PFSK-1 (cell line): ENCODE data around the gene TTLL13.

Source experiments
- POLR2AphosphoS5 ChIP-seq: IDR thresholded peaks from 2 replicates; pipeline ENCODE4 v1.6.1; 2012; ENCODE audit warnings: low read depth, mild to moderate bottlenecking, control low read depth, low read length, moderate library complexity
- SIN3A ChIP-seq: IDR thresholded peaks from 2 replicates; pipeline ENCODE4 v1.6.1; 2012; ENCODE audit warnings: mild to moderate bottlenecking, low read length, moderate library complexity, borderline replicate concordance; ENCODE audit not compliant: insufficient read depth
- TF ChIP-seq, protein P1 (sequence below), 2 experiments: IDR thresholded peaks; 2 replicates each; pipeline versions ENCODE4 v1.6.1 to v1.8.0; 2011 to 2012; ENCODE audit warnings: low read depth in 2 of 2, low read length in 2 of 2, control low read depth in 1 of 2, inconsistent platforms in 1 of 2, mild to moderate bottlenecking in 1 of 2, moderate library complexity in 1 of 2; ENCODE audit not compliant: insufficient read depth in 1 of 2

DNA sequence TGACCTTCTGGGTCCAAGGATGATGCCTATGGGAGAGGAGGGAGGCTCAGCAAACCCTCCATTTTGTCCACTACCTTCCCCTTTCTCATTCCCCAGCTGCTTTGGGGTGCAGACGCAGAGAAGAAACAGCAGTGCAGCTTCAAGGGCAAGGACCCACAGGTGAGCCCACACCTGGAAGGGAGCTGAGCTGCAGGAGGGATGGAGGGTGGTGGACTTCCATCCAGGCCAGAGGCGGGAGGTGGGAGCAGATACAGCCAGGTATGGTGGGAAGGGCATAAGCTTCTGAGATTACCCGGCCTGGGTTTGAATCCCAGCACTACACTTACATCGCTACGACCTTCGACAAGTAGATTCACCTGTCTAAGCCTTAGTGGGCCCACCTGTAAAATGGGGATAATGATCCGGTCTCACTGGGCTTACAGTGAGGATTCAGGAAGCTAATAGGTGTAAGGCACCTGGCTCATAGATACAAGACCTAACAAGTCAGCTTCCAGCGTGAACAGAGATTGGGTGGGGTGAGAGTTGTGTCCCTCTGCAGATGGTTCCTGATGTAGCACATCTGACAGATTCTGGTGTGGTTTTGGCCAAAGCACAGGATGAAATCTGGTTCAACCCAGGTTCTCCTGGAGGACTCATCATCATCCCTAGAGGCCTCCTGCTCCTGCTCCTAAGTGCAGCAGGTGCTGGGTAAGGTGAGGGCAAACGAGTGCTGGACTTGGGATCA is 31.5 kb upstream of the TTLL13 start:
- TF ChIP-seq POLR2AphosphoS5 (no peak), SIN3A (no peak)
- TF ChIP-seq, protein P1, sequence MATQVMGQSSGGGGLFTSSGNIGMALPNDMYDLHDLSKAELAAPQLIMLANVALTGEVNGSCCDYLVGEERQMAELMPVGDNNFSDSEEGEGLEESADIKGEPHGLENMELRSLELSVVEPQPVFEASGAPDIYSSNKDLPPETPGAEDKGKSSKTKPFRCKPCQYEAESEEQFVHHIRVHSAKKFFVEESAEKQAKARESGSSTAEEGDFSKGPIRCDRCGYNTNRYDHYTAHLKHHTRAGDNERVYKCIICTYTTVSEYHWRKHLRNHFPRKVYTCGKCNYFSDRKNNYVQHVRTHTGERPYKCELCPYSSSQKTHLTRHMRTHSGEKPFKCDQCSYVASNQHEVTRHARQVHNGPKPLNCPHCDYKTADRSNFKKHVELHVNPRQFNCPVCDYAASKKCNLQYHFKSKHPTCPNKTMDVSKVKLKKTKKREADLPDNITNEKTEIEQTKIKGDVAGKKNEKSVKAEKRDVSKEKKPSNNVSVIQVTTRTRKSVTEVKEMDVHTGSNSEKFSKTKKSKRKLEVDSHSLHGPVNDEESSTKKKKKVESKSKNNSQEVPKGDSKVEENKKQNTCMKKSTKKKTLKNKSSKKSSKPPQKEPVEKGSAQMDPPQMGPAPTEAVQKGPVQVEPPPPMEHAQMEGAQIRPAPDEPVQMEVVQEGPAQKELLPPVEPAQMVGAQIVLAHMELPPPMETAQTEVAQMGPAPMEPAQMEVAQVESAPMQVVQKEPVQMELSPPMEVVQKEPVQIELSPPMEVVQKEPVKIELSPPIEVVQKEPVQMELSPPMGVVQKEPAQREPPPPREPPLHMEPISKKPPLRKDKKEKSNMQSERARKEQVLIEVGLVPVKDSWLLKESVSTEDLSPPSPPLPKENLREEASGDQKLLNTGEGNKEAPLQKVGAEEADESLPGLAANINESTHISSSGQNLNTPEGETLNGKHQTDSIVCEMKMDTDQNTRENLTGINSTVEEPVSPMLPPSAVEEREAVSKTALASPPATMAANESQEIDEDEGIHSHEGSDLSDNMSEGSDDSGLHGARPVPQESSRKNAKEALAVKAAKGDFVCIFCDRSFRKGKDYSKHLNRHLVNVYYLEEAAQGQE (IDR thresholded peaks at IDR 0.05; ENCODE audit: insufficient read depth in 1 of 2, low read depth in 2 of 2, low read length in 2 of 2) = no peak
